Stimulated activated effector memory CD8-positive, alpha-beta T cell treated with anti-CD3 and anti-CD28 coated beads, Interleukin-12 subunit alpha, Interleukin-12 subunit beta, amount 100 ng/mL, for 72 hours (primary cell): ENCODE results near the gene C2orf81.

Experiments used
- ATAC-seq: fragments of 150-1000 bp; cut with Tn5 transposase; 2 replicates; pipeline ENCODE4 v1.10.0; 2021
- DNase-seq, 2 donors: peaks; one replicate each; pipeline ENCODE4 v3.0.0; 2021 to 2022; ENCODE audit warnings: low spot score in 2 of 2
- H3K27ac Mint-ChIP-seq: one replicate; pipeline ENCODE4 v1.8.0; 2022; ENCODE audit warnings: mild to moderate bottlenecking, mixed read lengths
- H3K36me3 Mint-ChIP-seq: one replicate; pipeline ENCODE4 v1.8.0; 2022; ENCODE audit warnings: mild to moderate bottlenecking, mixed read lengths
- H3K4me1 Mint-ChIP-seq: one replicate; pipeline ENCODE4 v1.8.0; 2022; ENCODE audit warnings: mixed read lengths
- H3K4me3 Mint-ChIP-seq: one replicate; pipeline ENCODE4 v1.8.0; 2022; ENCODE audit warnings: mild to moderate bottlenecking, mixed read lengths
- H3K9me3 Mint-ChIP-seq: one replicate; pipeline ENCODE4 v1.8.0; 2022; ENCODE audit warnings: mixed read lengths

The C2orf81 gene

DNA sequence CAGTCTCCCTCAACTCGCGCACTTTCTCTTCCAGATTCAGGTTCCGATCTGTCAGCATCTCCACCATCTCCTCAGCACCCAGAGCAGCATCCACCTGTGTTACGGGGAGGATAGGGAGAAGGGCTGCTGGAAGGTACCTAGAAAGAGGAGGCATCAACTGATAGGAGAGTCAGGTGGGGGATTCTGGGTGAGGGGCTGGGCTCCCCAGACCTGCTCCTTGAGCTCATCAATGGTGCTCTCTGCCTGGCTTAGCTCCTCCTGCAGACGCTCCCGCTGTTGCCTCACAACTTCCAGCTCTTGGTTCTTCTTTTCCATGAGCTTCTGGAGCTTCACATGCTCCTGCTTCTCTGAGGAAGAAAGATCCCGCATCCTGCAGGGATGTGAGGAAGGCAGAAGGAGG, 51.4 kb downstream of the C2orf81 start:
- H3K36me3 Mint-ChIP-seq = peaks cover 64% of the 10 kb centered on the region
- no peak overlapping the region for H3K27ac Mint-ChIP-seq
- ATAC-seq (no peak), DNase-seq (no peak)
- H3K4me3 Mint-ChIP-seq = no peak overlapping the region
- no peaks in the 10 kb centered on the region for H3K9me3 Mint-ChIP-seq
- H3K4me1 Mint-ChIP-seq = peaks cover 16% of the 10 kb centered on the region

DNA sequence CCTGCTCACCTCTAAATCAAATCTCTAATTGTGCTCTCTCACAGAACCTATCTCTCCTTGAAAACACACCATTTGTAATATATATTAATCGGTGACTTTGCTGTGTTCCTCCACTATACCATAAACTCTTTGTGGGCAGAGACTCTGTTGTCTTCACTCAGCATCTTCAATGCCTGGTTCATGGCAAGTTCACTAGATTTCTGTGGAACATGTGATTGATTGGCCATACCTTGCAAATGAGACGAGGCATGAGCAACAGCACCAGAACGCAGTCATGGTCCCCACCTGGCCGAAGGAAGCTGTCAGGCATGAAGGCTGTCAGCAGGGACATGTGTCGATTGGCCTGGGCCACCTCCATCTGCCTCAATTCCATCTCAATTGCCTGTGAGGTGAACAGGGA, 52.9 kb downstream of the C2orf81 start:
- Mint-ChIP-seq H3K36me3 (peaks cover 77% of the 10 kb centered on the region), H3K27ac (peak overlapping the region; percentile 61)

DNA sequence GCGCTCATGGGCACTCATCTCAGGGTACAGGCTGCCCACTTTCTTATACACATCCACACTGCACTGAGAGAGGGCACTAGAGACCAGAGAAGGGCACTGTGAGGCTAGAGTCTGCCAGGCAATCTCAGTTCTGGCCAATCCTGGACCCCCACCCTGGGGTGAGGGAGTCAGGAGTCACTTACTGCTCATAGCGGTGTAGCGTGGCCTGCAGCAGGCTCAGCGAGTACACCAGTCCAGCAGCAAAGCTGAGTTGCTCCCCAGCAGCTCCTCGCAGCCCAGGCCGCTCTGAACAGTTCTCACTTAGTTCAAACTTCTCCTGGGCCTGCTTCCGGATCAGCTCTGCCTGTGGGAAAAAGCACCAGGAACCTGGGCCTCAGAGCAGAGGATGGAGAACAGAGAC, 53.6 kb downstream of the C2orf81 start:
- Mint-ChIP-seq H3K4me3 (no peak overlapping the region), H3K9me3 (no peaks in the 10 kb centered on the region), H3K36me3 (peaks cover 84% of the 10 kb centered on the region), H3K4me1 (peaks cover 5% of the 10 kb centered on the region), H3K27ac (peak overlapping the region; percentile 41)
- ATAC-seq (no peak), DNase-seq (no peak)

More for the DNA sequence above, 52.9 kb downstream of the C2orf81 start:
- Mint-ChIP-seq H3K4me1 (peaks cover 5% of the 10 kb centered on the region), H3K4me3 (no peak overlapping the region), H3K9me3 (no peaks in the 10 kb centered on the region)
- no peak for ATAC-seq
- DNase-seq = no peak

DNA sequence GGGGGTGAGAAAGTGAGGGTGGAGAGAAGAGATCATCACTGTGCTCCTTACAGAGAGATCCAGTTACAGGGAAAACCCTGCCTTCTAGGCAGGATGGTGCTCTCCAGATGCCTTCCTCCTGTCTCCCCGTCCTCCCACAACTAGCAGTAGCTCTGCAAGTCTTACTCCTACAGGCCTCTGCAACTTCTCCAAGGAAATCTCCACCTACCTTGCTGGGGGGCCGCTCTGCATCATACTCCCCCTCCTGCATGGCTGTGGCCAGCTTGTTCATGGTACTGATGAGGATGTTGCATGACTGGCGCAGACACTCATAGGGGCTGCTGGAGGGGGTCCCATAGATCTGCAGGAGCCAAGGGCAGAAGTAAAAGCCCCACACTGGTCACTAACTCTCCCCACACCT, 55.4 kb downstream of the C2orf81 start:
- Mint-ChIP-seq H3K4me1 (no peaks in the 10 kb centered on the region), H3K36me3 (peaks cover 97% of the 10 kb centered on the region), H3K27ac (no peak overlapping the region), H3K9me3 (no peaks in the 10 kb centered on the region), H3K4me3 (no peak overlapping the region)
- ATAC-seq = no peak
- no peak for DNase-seq

DNA sequence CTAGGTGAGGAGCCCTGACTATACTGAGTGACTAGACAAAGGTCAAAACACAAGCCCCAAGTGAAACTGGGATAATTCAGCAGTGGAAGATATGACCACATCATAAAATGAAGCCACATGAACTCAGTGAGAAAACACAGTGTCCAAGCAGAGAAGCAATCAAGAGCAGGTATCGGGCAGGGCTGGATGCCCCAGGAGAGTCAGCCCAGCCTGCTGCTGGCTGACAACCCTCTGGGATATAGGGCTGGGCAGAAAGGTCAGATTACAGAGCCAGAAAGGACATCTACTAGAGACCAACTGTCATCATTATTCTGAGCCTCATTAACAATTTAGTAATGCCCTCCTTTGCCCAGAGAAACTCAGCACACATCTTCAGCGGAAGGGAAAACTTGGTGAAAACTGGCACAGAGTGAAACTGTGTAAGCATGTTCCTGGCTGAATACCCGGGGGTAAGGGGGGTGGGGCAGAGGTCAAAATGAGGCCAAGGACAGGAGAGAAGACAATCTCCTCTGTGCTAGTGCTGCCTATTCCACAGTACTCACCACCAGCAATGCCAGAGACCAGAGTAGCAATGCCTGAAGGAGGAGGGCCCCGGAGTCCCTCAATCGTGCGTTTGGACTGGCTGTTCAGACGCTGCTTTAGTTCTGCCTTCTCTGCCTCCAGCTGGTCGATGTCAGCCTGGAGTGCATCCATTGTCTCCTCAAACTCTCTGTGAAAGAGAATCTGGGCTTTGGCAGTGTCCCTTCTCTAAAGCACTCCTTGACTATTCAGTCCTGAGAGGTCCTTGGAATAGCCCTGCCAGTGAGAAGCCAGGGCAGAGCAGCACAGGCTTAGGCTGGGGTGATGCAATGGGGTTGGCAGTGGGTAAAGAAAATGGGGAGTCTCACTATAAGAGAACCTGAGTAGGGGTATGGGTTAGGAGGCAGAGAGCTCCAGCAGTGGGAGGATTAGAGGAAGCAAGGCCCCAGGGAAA, 56.6 kb downstream of the C2orf81 start:
- ATAC-seq (no peak), DNase-seq (no peak)
- Mint-ChIP-seq H3K4me1 (no peaks in the 10 kb centered on the region), H3K9me3 (no peaks in the 10 kb centered on the region), H3K36me3 (peaks cover 94% of the 10 kb centered on the region), H3K27ac (peak overlapping the region; percentile 80), H3K4me3 (no peak overlapping the region)
